Motor neuron (in vitro differentiated cells): ENCODE measurements around the gene FAM168A. TPM values are rescaled to one million over a fixed set of nuclear protein-coding genes. Genes with fewer than 3 reads are reported as not detected.
"Not testable (repeated sequence)": the region's sequence is repeated elsewhere in the genome, so short reads cannot be mapped to it uniquely, and the experiment has no call there.

Source experiments
- ATAC-seq, 8 experiments: fragments of 200-7000 bp; cut with Tn5 transposase; replicated peaks in 6 of 8; 2 replicates each; pipeline ENCODE4 v1.8.0; 2021; ENCODE audit warnings: mild to moderate bottlenecking in 8 of 8, moderate library complexity in 8 of 8
- H3K27ac ChIP-seq, 2 donors: fragments of 250-450 bp; sonication (Bioruptor Pico); 2 replicates each; pipeline ENCODE4 v1.9.0; 2021; ENCODE audit warnings: antibody characterized with exemption in 2 of 2, mild to moderate bottlenecking in 2 of 2, moderate library complexity in 1 of 2
- H3K4me1 ChIP-seq, 2 donors: fragments of 250-450 bp; sonication (Bioruptor Pico); replicated peaks in 1 of 2; 2 replicates each; pipeline ENCODE4 v1.6.1; 2021; ENCODE audit warnings: antibody characterized with exemption in 2 of 2, mild to moderate bottlenecking in 2 of 2, moderate library complexity in 1 of 2
- H3K4me3 ChIP-seq, 5 donors: fragments of 250-450 bp; sonication (Bioruptor Pico); 2 replicates each; pipeline ENCODE4 v1.9.0; 2021; ENCODE audit warnings: antibody characterized with exemption in 5 of 5, mild to moderate bottlenecking in 5 of 5, moderate library complexity in 4 of 5
- WGBS, 10 experiments: fragments of 450-650 bp; shearing (Covaris generic); methylation state at CpG; one replicate each; pipeline ENCODE4 v1.0.0; 2022; 5-methylcytosine and 5-hydroxymethylcytosine counted together
- in situ Hi-C, 9 experiments: fragments of 400-800 bp; cut with MboI; loops; one replicate each; pipeline ENCODE4 v1.15.0; 2021; ENCODE audit warnings: low sequenced_read_pairs in 9 of 9, low pct_unique_long_range_greater_than_20kb in 2 of 9; ENCODE audit not compliant: unreplicated experiment in 9 of 9
- total RNA-seq, 8 experiments: library from RNA; unstranded; fragments of 300-600 nt; gene quantifications; 2 replicates each; pipeline versions ENCODE4 v1.2.3 to v1.2.4, GENCODE V29; 2022

The FAM168A gene
- total RNA-seq, 8 experiments from 2014 or later: 33.2 to 82.3 (median 47.1) TPM

- WGBS, 10 experiments: 0 to 100% (median 82%) methylated on average over 1 to 5 of the region's 5 CpGs; no CpG with 5 or more reads in 2 of the 10 experiments
- ATAC-seq: peak in 7 of 8 experiments; percentile 32 to 89 (median 61)
Measured at GRCh38 chr11:73439002-73439843, 158.7 kb downstream of the FAM168A start.

GRCh38 chr11:73436859-73437258, 161.1 kb downstream of the FAM168A start:
- H3K4me1 ChIP-seq: peaks cover 11 to 13% of the 10 kb centered on the region in 2 donors
- H3K27ac ChIP-seq, in situ Hi-C loops, ATAC-seq, H3K4me3 ChIP-seq: not testable (repeated sequence)
- WGBS, 10 experiments: 86 to 100% (median 100%) methylated on average over 1 to 4 of the region's 4 CpGs; no CpG with 5 or more reads in 3 of the 10 experiments

More at GRCh38 chr11:73439002-73439843, 158.7 kb downstream of the FAM168A start:
- Histone ChIP-seq H3K4me1 (peaks cover 11 to 13% of the 10 kb centered on the region in 2 donors), H3K27ac (peak overlapping the region in 1 of 2 donors; percentile 52), H3K4me3 (no peak overlapping the region)
- in situ Hi-C loops: no loop called here

GRCh38 chr11:73431396-73431795, 166.5 kb downstream of the FAM168A start:
- ATAC-seq: no peak
- 60 to 100% (median 91%) methylated on average over 1 to 5 of the region's 5 CpGs for WGBS, 10 experiments

DNA sequence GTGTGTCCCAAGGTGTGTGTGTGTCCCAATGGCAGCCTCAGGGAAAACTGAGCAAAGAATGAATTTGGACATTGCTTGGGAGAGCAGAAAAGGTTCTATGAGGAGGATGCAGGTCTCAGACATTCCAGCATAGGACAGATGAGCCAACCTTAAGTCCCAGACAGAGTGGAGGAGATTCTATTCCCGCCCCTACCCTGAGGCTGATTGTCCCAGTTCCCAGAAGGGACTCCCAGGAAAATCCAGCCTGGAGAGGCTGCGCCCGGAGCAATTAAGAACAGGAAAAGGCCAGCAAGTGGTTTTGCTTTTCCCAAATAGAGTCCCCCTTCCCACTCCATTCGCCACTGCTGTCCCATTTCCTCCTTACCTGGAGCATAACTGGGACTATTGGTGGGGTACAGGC, 167.6 kb downstream of the FAM168A start:
- no peak overlapping the region for H3K4me3 ChIP-seq
- in situ Hi-C loops: no loop called here
- no peak for ATAC-seq
- no peaks in the 10 kb centered on the region for H3K4me1 ChIP-seq
- 40 to 100% (median 83%) methylated on average over 1 to 3 of the region's 4 CpGs; no CpG with 5 or more reads in 5 of the 10 experiments for WGBS, 10 experiments
- no peak overlapping the region for H3K27ac ChIP-seq

More at GRCh38 chr11:73431396-73431795, 166.5 kb downstream of the FAM168A start:
- Histone ChIP-seq H3K4me1 (no peaks in the 10 kb centered on the region), H3K27ac (no peak overlapping the region), H3K4me3 (no peak overlapping the region)
- in situ Hi-C loops: no loop called here

- in situ Hi-C loops: no loop called here
- 49 to 95% (median 77%) methylated on average over 1 to 5 of the region's 5 CpGs for WGBS, 10 experiments
- H3K4me3 ChIP-seq: no peak overlapping the region
- peak in 3 of 8 experiments; percentile 30 to 82 (median 68) for ATAC-seq
- H3K27ac ChIP-seq: no peak overlapping the region
- H3K4me1 ChIP-seq: no peaks in the 10 kb centered on the region
Measured at GRCh38 chr11:73429121-73429750, 168.7 kb downstream of the FAM168A start.

DNA sequence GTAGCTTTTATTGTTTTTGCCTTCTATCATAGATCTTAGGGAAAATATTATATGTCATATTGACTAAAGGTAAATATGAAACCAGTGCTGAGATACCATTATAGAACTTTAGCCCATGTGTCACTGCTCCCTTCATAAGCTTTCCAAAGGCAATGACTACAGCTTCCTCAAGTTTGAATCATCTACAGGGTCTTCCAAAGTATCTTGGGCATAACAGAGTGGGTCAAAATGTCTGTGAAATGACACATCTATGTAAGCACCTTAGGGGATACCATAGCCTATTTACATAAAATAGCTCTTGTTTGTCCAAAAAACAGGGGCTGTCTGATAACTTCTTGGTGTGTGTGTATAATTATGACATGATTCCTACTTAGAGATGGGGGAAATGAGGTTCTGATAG, 169.2 kb downstream of the FAM168A start:
- ATAC-seq: no peak
- Histone ChIP-seq H3K4me3 (no peak overlapping the region), H3K27ac (no peak overlapping the region), H3K4me1 (no peaks in the 10 kb centered on the region)
- in situ Hi-C loops: no loop called here

GRCh38 chr11:73428227-73428626, 169.7 kb downstream of the FAM168A start:
- Histone ChIP-seq H3K4me3 (no peak overlapping the region), H3K27ac (no peak overlapping the region), H3K4me1 (no peaks in the 10 kb centered on the region)
- ATAC-seq: no peak
- in situ Hi-C loops: no loop called here

- H3K27ac ChIP-seq: no peak overlapping the region
- H3K4me3 ChIP-seq: no peak overlapping the region
- peaks cover 0 to 3% of the 10 kb centered on the region in 2 donors for H3K4me1 ChIP-seq
- in situ Hi-C loops: no loop called here
- 86 to 100% (median 100%) methylated on average over 1 to 2 of the region's 2 CpGs; no CpG with 5 or more reads in 1 of the 10 experiments for WGBS, 10 experiments
- no peak for ATAC-seq
Measured at GRCh38 chr11:73426219-73426850, 171.6 kb downstream of the FAM168A start.

GRCh38 chr11:73425108-73425507, 172.8 kb downstream of the FAM168A start:
- in situ Hi-C loops: no loop called here
- ATAC-seq: peak in 1 of 8 experiments; percentile 39

DNA sequence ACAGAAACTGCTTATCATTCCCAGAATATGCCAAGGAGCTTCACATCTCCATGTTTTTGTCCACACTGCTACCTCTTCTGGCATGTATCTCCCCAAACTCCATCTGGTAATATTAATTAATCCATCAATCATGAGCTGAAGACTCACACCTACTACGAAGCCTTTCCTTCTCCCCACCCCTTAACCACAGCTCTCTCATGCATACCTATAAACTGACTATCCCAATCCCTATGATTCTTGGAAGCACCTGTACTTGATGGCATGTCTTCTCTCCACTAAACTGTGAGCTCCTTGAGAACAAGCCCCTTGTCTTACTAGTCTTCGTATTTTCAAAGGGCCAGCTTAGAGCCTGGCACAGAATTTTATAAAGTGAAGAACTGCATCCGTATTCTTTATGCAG, 174.4 kb downstream of the FAM168A start:
- peaks cover 0 to 6% of the 10 kb centered on the region in 2 donors for H3K4me1 ChIP-seq
- no peak overlapping the region for H3K4me3 ChIP-seq
- in situ Hi-C loops: no loop called here
- H3K27ac ChIP-seq: no peak overlapping the region
- 60 to 100% (median 88%) methylated on average over 1 to 3 of the region's 3 CpGs; no CpG with 5 or more reads in 1 of the 10 experiments for WGBS, 10 experiments
- ATAC-seq: no peak

More at GRCh38 chr11:73425108-73425507, 172.8 kb downstream of the FAM168A start:
- Histone ChIP-seq H3K4me3 (no peak overlapping the region), H3K4me1 (peaks cover 0 to 6% of the 10 kb centered on the region in 2 donors), H3K27ac (no peak overlapping the region)
- WGBS, 10 experiments: 86 to 100% (median 100%) methylated on average over 1 of the region's 1 CpG; no CpG with 5 or more reads in 5 of the 10 experiments

- H3K4me3 ChIP-seq: no peak overlapping the region
- H3K4me1 ChIP-seq: peaks cover 0 to 6% of the 10 kb centered on the region in 2 donors
- H3K27ac ChIP-seq: no peak overlapping the region
- WGBS, 10 experiments: 53 to 100% (median 90%) methylated on average over 1 to 4 of the region's 4 CpGs; no CpG with 5 or more reads in 2 of the 10 experiments
- in situ Hi-C loops: no loop called here
- no peak for ATAC-seq
Measured at GRCh38 chr11:73422886-73423285, 175.0 kb downstream of the FAM168A start.

GRCh38 chr11:73420136-73420535, 177.8 kb downstream of the FAM168A start:
- in situ Hi-C loops: no loop called here
- ATAC-seq: no peak
- Histone ChIP-seq H3K4me1 (peaks cover 13 to 25% of the 10 kb centered on the region in 2 donors), H3K4me3 (no peak overlapping the region), H3K27ac (no peak overlapping the region)

- no peak for ATAC-seq
- H3K4me3 ChIP-seq: no peak overlapping the region
- in situ Hi-C loops: no loop called here
- H3K27ac ChIP-seq: peak overlapping the region in 1 of 2 donors; percentile 2
- WGBS, 10 experiments: 57 to 92% (median 90%) methylated on average over 2 of the region's 2 CpGs; no CpG with 5 or more reads in 7 of the 10 experiments
- peaks cover 23 to 33% of the 10 kb centered on the region in 2 donors for H3K4me1 ChIP-seq
Measured at GRCh38 chr11:73416786-73417185, 181.1 kb downstream of the FAM168A start.
